Stimulated activated CD8-positive, alpha-beta memory T cell treated with anti-CD3 and anti-CD28 coated beads, Interleukin-15, amount 100 ng/mL, for 24 hours (primary cell): ENCODE data around the gene TSGA10.
"Not testable (repeated sequence)": the region's sequence is repeated elsewhere in the genome, so short reads cannot be mapped to it uniquely, and the experiment has no call there.

Source experiments
- DNase-seq: peaks from one replicate; pipeline ENCODE4 v3.0.0-alpha.2; 2020; ENCODE audit warnings: low read depth

The TSGA10 gene, protein sequence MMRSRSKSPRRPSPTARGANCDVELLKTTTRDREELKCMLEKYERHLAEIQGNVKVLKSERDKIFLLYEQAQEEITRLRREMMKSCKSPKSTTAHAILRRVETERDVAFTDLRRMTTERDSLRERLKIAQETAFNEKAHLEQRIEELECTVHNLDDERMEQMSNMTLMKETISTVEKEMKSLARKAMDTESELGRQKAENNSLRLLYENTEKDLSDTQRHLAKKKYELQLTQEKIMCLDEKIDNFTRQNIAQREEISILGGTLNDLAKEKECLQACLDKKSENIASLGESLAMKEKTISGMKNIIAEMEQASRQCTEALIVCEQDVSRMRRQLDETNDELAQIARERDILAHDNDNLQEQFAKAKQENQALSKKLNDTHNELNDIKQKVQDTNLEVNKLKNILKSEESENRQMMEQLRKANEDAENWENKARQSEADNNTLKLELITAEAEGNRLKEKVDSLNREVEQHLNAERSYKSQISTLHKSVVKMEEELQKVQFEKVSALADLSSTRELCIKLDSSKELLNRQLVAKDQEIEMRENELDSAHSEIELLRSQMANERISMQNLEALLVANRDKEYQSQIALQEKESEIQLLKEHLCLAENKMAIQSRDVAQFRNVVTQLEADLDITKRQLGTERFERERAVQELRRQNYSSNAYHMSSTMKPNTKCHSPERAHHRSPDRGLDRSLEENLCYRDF

DNA sequence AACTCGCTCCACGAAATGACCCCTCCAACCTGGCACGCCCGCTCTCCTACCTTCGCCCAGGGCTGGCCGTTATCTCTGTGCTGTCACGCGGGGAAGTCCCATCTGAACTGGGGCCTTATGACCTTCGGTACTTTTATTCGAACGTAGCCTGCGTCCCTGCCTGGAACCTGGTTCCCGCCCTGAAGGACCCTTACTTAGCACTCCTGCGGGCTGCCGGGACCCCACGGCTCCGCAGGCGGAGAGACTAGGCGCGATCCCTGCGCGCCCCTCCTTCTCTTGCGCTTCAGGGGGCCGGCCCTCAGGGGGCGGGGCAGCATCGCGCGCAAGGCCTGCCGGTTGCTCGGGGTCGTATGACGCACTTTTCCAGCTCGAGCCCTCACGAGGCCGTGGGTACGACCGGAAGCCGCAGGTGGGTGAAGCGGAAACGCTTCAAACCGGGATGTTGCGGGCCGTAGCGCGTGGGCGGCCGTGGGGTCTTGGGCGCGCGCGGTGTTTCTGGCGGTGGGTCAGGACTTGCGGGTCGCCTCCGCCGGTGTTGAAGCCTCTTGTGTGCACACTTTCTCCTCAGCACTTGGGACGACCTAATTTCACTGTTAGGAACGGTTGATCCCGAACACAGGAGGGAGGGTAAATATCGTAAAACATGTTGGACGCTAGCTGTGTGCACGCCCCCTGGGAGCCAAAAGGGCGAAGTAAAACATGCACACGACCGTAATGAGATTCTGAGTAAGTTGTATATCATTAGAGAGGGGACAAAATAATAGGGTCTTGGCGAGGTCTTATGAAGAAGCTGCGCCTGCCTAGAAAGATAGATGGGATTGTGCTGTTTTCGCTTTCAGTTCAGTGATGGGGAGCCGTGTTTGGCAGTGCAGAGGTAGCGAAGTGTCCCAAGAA lies at the start of gene TSGA10, which contains the start of gene LIPT1:
TSS of gene TSGA10 (minus strand) at position 300 of the 894 bp plus-strand sequence. CDS start 45,503 bp downstream, outside the sequence.
TSS of gene LIPT1 (plus strand) at position 325 of the 894 bp plus-strand sequence. CDS start 6,991 bp downstream, outside the sequence.
- DNase-seq = peak; percentile 80

DNA sequence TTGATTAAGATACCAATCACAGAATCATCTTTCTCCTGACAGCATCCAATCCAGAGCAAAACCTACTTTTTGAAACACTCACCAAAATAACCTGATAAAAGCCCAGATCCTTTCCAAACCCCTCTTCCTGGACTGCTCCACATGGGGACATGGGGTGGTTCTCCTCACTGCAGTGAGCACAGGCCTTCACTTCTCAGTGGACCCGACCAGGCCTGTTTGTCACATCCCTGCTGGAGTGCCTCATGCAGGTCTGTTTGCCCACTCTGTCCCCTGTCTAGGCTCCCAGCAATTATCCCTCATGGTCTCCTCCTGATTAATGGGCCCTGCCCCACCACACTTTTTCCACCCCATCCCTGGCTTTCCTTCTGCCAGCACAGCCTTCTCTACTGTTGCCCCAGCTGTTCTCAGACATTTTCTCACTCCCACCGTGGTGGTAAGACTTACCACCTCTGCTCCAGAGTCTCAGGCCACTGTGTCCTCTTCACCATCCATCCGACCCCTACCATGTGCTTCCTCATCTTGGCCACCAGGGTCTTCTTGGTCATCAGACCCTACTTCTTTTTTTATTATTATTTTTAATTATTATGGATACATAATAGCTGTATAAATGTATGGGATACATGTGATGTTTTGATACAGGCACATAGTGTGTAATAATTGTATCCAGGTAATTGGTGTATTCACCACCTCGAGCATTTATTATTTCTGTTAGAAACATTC lies 47.4 kb upstream of the TSGA10 start:
- no peak for DNase-seq

DNA sequence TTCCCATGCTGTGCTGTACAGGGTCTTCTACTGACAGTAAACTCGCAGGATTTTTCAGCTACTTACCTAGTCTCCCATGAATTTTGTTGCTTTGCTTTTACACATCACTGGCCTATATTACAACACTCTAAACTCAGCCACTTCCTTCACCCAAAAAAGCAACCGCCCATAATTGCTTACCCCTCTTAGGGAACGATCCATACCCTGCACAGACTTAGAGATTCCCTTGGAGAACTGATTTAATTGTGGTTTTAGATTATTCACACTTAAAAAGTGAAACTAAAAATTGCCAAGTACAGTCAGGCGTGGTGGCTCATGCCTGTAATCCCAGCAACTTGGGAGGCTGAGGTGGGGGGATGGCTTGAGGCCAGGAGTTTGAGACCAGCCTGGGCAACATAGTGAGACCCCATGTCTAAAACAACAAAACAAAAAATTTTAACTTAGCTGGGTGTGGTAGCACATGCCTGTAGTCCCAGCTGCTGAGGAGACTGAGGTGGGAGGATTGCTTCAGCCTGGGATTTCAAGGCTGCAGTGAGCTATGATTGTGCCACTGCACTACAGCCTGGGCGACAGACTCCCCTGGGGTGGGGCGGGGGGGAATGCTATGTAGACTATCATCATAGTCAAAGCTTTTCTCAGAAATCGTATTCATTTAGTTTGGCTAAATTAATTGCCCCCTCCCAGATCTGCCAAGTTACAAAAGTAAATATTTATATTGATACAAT lies 45.5 kb upstream of the TSGA10 start:
- no peak for DNase-seq

DNA sequence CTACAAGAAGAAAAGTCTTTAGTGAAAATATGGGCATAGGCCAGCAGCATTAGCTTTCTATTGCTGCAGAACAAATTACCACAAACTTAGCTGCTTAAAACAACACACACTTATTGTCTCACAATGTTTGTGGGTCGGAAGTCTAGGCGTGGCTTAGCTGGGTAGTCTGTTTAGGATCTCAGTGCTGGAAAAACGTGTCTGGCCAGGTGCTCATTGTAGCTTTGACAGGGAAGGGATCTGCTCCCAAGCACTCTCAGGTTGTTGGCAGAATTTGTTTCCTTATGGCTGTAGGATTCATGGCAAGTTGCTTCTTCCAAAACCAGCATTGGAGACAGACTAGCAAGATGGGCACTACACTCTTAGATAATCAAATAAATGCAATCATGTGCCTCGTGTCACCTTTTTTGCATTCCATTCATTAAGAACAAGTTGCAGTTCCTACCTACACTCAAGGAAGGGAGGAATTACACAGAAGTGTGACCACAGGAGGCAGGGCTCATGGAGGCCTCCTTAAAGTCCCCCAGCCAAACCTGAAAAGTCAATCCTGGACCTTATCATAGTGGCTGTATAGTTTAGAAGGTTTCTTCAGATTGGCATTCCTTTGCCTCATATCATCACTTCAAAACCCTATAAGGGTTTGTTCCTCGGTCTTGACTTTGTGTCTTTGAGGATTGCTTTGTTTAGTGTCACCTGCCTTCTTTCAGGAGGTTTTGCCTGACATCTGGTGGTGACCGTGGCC lies 43.5 kb upstream of the TSGA10 start:
- no peak for DNase-seq

DNA sequence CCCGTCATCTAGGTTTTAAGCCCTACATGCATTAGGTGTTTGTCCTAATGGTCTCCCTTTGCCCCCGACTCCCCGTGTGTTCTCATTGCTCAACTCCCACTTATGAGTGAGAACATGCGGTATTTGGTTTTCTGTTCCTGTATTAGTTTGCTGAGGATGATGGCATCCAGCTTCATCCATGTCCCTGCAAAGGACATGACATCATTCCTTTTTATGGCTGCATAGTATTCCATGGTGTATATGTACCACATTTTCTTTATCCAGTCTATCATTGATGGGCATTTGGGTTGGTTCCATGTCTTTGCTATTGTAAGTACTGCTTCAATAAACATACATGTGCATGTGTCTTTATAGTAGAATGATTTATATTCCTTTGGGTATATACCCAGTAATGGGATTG lies 37.6 kb upstream of the TSGA10 start:
- not testable (repeated sequence) for DNase-seq

DNA sequence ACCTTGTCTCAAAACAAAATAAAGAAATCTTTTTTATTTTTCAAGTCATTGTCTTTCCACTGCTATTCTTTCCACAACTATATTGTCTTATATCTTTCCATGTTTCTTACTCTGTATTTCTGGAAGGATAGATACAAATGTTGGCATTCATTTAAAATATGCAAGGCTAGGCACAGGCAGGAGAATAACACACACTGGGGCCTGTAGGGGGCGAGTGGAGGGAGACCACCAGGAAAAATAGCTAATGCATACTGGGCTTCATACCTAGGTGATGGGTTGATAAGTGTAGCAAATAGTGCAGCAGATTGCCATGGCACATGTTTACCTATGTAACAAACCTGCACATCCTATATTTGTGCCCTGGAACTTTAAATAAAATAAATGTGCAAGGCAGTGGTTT lies 35.8 kb upstream of the TSGA10 start:
- DNase-seq = no peak

DNA sequence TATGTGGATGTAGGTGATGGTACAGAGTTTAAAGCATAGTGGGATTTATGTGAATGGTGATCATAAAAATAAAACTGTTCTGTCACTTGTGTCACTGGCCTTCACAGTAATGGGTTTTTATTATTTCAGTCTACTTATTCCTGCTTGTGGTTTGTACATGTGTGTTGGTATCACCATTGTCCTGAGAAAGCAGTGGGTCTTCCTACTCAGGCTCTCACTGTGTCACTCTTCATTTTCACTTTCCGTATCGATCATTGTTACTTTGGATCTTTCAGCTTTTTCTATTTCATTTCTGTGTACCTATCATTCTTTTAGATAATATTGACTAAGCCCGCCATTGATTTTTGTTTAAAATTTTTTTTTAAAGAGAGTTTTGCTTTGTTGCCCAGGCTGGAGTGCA lies 33.6 kb upstream of the TSGA10 start:
- DNase-seq = no peak

GRCh38 chr2:99187011-99187410 lies 32.3 kb upstream of the TSGA10 start:
- no peak for DNase-seq

- DNase-seq = no peak
Observed at GRCh38 chr2:99184811-99185210, 30.1 kb upstream of the TSGA10 start.

DNA sequence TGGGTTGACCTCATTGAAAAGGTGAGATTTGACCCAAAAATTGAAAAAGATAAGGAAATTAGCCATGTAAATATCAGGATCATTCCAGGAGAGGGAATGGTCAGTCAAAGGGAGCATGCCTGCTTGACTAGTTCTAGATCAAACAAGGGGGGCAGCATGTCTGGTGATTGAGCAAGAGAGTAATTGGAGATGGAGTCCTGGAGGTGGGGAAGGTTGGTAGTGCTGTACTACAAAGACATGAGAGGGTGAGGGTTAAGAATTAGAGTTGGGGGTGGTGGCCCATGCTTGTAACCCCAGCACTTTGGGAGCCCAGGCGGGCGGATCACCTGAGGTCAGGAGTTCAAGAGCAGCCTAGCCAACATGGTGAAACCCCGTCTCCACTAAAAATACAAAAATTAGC lies 28.3 kb upstream of the TSGA10 start:
- DNase-seq = no peak

DNA sequence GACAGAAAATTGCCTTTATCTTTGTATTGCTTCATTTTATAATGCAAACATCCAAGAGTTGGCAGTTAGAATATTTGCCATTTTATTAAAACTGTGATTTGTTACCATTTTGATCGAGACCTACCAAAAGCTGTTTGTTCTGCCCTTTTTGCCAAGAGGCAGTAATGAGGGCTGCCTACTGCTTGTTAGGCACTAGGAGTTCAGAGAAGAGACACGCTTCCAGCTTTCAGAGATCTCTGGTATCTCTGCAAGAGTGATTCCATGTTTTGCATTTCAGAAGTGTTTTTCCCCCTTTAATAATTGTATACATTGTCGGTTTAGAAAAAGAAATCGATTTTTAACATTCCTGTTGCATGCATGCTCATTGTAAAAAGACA lies 26.9 kb upstream of the TSGA10 start:
- no peak for DNase-seq

DNA sequence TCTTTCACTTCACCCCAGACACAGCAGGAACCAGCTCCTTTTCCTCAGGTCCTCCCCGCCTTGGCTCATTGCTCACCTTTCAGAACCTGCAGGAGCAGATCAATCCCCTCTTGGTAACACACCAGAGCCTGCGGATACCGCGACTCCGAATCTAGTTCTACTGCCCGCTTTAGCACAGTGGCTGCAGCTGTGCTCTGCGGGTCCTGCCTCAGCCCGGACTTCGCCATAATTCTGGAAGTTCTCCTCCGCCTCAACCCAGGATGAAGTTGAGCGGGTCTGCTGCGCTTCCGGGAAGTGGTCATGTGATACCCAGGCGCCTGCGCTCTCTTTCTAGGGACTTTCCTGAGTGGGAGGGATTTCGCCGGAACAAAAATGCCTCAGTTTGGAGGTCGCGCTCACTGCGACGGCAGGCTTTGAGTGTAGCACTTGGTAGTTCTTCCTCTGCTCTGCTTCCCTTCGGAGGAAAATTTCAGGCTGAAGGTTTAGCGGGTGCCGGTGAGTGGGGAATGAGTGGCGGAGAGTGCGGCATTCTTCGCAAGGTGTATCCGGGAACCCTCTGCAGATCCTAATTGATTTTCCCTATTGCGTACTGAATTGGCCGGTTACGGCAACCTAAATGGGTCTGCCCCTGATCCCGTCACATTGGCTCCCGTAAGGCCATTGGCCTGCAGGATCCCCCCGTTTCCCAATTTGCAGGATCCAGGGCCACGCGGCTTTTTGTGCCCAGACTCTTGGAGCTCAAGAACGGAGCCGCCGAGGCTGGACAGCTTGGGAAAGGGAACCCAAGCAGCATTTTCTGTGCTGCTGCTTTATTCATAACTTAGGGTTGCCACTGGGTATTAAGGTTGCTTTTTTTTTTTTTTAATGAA lies 26.2 kb upstream of the TSGA10 start, which contains the start of the genes MITD1 and MRPL30:
TSS of gene MITD1 (minus strand) at position 304 of the 869 bp plus-strand sequence. CDS start at position 227, 77 bp downstream.
TSS of gene MRPL30 (plus strand) at position 430 of the 869 bp plus-strand sequence. CDS start 5,020 bp downstream, outside the sequence.
- peak; percentile 67 for DNase-seq

- no peak for DNase-seq
Observed at GRCh38 chr2:99171377-99172140, 16.8 kb upstream of the TSGA10 start.

DNA sequence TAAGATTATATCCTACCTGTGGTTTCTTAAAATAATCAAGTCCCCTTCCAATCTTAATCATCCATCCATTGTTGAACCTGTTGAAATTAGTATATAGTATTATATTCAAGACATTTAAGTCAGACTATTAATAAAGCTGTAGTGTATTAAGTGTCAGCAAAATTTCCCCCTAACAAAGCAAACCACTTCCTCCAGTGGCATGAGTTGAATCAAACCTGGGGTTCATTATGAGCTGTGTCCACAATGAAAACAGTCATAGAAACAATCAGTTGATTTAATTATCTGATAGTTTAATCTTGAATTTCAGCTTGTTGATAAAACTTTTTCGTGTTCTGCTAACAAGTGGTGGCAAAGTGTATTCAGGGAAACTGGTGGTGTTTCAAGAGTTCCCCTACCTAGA lies 14.8 kb upstream of the TSGA10 start:
- no peak for DNase-seq

- DNase-seq = no peak
Observed at GRCh38 chr2:99166218-99166617, 11.5 kb upstream of the TSGA10 start.

DNA sequence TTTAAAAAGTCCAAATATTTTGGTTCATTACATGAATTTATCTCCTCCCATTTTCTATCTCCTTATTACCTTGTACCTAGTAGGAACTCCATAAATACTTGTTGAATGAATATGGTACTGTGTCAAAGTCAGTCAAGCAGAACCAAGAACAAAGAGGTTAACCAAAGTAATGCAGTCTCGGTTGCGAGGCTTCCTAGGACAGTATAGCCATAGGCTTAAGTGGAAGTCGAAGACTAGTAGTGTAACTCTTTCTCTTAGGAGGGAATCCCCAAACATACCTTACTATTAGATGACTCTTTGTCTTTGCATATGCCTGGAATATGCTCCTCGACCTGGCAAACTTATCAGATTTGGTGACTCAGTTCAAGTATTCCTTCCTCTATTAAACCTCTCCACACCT lies 4.9 kb upstream of the TSGA10 start:
- no peak for DNase-seq

GRCh38 chr2:99158599-99158998 lies 3.9 kb upstream of the TSGA10 start:
- no peak for DNase-seq

- no peak for DNase-seq
Observed at GRCh38 chr2:99156891-99157290, 2.1 kb upstream of the TSGA10 start.
